GM18517 (cell line): ENCODE results near the gene FAM120B.

Source experiments
- ATAC-seq: cut with Tn5 transposase; IDR thresholded peaks from one replicate; pipeline ENCODE4 v1.9.1; 2021; ENCODE audit warnings: mild to moderate bottlenecking, moderate library complexity; ENCODE audit not compliant: unreplicated experiment

Gene FAM120B

DNA sequence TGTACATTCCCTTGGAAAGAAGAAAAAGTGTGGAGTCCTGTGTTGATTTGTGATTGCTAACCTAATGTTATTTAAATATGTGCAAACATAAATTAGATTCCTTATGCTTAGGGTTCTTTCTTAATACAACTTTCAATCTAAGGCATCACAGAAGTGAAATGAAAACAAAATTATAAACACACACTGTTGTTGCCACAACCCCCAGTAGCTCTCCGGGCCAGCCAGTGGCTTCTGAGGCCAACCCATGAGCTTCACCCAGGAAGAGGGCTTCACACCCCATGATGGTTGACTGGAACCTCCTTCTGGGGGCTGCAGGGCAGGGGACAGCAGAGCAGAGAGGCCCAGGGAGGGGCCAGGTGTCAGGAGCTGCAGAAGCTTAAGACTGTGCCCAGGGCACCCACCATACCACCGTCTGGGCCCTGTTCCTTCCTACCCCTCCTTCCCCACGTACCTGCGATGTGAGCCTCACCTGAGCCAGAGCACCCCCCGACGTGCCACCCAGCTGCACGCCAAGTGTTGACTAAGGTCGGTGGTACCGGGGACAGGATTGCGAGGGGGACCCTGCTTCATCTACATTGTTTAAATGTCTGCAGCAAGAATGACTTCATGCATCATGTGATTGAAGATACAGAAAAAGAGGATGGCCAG is 110.5 kb downstream of the FAM120B start:
- ATAC-seq = no peak

DNA sequence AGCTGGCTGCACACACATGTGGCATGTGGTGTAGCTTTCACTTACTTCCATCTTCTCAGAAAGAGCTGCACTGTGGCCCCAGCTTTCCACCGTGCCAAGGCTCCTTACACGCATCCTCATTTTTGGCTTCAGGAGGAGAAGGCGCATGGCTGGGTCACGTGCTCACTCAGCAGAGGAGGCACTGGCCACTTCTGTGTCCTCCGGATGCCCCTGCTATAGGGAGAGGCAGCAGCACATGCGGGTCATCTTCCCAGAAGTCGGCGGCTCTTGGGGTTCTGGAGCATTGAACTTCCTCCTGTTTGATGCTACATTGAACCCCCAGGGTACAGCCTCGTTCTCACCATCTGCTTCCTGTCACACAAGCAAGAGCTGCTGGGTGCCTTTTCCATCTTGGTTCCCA is 111.3 kb downstream of the FAM120B start:
- ATAC-seq = no peak

DNA sequence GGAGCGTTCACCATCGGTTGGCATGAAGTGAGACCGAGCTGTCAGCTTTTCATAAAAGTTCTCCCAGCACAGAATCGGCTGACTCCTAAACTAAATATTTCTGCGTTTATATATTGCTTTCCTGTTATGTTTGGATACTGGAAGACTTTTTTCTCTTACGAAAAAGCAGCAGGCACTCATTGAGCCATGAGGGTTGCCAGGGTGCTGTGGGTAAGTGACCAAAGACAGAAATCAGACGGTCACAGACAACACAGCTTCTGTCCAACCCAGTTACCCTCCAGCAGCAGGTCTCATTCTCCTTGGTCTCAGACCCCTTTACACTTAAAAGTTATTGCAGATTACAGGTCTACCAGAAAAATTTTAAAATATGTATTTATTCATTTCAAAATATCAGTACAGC is 113.7 kb downstream of the FAM120B start:
- ATAC-seq = no peak

DNA sequence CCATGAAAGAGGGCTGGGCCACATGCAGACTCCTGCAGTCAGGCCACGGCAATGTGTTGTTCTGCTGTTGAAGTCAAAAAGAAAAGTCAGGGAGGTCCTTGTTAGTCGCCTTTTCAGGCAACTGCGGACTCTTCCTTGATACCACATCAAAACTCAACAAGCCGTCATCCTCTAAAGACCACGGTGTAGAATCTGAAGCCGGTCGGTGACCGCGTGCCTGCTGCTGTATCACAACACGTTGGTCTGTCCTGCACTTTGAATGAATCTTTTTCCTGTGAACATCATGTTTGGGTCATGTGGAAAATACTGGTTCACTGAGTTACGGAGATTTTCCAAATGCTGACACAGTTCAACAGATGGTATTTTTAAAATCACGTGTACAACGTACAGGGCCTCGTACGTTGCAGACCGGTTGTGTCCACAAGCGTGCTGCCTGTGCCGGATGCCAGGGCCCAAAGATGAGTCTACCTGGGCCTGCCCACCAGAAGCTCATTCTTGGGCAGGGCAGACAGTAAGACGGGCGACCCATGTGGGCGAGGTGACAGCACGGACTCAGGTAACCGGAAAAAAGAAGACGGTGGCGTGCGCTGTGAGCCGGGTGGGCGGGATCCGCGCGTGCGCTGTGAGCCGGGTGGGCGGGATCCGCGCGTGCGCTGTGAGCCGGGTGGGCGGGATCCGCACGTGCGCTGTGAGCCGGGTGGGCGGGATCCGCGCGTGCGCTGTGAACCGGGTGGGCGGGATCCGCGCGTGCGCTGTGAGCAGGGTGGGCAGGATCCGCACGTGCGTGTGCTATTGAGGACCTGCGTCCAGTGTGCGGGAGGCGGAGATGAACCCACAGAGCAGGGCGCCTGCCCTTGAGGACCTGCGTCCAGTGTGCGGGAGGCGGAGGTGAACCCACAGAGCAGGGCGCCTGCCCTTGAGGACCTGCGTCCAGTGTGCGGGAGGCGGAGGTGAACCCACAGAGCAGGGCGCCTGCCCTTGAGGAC is 114.5 kb downstream of the FAM120B start:
- ATAC-seq = no peak

DNA sequence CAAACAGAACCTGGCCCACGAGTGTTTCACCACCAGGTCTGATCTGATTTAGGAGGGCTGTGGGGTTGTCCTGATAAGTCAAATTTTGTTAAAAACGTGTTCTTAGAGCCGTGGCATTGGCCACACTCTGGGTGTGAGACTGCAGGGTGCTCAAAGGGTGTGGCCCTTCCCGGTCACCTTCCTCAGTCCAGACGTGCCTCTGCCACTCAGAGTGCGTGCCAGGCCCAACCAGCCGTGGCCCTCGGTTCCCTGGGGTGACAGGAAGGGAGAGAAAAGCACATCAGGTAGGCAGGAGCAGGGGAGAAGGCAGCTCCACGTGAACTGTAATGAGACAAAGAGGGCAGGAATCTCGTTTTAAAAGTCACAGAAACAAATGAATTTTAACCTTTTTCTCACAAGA is 115.4 kb downstream of the FAM120B start:
- ATAC-seq = no peak

DNA sequence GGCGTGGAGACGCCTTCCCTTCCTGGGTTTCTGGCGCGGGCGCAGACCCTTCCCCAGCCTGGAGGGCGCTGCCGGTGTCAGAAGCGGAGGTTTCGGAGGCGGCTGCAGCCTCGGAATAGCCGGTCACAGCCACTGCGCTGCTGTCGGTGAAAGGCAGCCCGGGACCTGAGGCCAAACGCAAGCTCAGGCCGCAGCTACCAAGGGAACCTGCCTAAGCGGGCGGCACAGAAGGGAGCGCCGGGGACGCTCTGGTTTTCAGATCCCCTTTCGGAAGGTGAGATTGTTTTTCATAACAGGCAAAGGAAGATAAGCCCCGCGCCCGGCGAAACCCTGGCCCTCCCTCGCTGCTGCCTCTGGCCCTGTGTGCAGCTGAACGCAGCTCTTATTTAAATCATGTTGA is 116.5 kb downstream of the FAM120B start:
- ATAC-seq = no peak

DNA sequence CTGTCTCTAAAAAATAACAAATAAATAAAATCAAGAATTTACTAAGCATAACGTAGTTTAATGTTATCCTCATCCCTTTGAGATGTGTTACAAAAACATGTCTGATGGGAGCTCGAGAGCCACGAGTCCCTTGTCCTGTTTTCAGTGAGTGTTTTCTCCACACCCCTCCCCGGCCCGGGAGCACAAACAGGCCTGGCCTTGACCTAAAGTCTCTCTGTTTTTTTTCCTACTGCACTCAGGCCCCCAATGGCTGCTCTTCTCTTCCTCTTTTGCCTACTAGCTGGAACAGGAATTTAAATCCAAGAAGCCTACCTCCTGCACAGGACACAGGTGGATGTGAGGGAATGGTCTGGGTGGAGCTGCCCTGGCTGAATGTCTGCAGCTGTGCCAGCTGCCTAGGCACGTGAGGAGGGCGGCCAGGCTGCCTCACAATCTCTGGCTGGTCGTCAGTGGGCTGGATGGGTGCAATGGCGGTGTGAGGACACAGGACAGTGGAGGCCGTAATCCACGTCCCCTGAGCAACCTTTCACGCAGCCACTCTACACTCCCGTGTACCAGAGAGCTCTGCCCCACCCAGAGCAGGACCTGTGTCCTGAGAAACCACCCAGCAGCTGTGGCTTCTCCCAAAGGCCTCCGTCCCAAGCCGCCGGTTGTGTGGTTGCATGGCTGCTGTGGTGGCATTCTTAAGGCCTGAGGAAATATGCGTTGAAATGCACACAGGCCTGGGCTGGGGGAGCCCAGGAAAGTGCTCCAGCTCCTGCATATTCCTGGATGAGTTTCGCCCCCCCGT is 117.5 kb downstream of the FAM120B start:
- no peak for ATAC-seq

DNA sequence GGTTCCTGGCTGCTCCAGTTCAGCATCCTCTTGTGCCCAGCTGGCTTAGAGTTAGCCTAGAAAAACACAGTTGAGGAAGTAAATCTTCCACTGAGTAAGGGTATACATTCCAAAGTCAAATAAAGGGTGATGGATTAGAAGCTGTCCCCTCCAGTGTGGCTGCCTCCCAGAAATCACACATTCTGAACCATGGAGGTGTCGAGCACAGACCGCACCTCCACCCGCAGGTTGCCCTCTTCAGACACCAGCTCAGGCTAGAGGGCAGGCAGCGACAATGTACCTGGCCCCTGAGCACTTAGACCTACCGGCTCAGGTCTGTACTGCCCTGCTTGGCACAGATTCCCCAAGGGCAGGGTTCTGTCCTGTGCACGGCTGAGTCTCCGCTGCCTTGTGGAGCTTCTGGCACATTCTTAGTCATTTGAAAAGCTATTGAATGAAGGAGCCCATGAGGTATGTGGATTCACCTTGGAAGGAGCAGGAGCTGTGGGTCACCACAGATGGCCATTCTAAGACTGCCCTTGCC is 118.1 kb downstream of the FAM120B start:
- no peak for ATAC-seq

DNA sequence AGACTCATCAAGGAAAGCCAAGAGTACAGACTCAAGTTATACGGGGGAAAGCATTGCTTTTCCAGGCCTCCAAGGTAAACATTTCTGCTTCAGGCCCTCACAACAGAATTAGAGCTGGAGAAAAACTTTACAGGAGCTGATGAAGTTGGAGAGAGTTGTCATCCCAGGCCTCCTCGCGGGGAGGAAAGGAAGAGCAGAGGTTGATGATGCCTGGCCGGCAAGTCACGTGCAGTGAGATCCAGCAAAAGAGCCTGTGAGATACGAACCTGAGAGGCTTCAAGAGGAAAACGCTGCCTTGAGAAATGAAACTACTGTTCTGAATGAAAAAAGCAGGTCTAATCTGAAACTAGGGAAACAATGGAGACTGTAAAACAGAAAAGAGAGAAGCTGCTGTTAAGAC is 122.9 kb downstream of the FAM120B start:
- no peak for ATAC-seq

DNA sequence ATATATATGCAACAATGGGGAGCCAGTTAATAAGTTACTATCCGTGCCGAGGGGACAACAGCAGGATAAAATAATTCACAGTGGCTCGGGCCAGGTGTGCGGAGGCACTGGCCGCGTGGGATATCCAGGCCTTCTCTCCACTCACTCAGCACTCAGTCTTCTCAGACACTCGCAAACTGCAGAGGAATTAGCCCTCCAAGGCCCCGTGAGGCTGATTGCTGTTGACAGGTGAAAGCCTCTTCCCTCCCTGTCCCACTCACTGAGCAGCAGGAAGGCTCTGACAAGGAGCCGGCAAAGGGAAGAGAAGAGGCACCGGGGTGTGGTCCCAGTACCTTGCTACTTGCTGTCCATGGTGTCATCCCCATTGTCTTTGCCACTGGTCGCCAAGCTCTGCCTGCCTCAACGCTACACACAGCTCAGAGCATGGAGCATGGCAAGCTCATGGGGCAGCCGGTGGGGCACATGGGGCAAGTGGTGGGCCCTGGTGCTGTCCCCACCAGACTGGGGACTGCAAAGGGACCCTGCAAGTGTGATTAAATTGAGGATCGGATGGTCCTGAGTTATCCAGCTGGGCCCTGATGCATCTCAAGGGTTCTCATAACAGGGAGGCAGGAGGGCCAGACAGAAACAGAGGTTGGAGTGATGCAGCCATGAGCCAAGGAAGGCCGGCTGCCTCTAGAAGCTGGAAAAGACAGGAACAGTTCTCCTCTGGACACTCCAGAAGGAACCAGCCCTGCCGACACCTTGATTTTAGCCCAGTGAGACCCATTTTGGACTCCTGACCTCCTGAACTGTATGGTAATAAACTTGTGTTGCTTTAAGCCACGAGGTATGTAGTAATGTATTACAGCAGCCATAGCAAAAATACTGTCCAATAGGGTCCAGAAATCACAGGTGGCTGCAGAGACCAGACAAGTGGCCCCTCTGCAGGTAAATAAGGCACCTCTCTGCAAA is 126.9 kb downstream of the FAM120B start:
- no peak for ATAC-seq

DNA sequence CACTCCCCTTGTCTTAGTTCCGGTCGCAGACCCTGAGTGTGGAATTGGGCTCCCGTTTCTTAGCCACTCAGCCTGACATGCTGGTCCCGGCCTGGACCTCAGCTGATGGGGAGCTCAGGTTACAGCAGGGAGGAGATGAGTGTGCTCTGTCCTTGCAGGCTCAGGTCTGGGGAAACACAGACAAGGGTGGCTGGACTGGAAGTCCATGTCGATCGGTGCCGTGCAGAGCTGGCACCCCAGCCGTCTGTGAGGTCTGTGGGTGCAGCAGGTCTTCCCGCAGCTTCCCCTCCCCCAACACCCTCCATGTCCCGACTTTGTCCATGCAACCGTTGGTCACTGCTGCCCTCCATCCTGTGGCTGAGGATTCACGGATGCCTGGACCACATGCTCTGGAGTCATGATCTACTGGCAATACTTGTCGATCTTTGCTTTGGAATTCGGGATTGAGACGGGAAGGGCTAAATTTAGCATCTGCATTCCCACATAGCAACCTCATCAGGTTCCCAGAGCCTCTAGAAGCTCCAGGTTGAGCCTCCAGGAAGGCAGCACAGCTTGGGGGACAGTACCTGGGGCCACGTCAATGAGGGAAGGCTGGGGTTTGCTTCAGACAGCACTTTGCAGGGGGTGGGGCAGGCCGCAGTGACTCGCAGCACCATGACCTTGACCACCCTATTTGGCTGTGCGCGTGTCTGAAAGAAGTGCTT is 127.7 kb downstream of the FAM120B start:
- ATAC-seq = no peak

DNA sequence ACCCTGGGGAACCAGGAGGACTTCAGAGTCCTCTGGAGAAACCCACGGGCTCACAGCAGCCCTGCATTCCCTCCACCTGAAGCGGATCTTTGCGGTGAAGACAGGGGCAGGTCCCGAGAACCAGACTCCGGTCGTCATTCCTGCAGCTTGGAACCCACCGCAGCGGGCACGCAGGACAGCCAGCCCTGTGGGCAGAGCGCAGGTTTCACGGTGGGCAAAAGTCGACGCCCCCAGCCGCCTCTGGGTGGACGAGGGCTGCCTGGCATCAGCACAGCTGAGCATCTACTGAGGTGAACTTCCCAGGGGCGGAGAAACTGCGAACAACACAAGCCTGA is 128.2 kb downstream of the FAM120B start:
- no peak for ATAC-seq

DNA sequence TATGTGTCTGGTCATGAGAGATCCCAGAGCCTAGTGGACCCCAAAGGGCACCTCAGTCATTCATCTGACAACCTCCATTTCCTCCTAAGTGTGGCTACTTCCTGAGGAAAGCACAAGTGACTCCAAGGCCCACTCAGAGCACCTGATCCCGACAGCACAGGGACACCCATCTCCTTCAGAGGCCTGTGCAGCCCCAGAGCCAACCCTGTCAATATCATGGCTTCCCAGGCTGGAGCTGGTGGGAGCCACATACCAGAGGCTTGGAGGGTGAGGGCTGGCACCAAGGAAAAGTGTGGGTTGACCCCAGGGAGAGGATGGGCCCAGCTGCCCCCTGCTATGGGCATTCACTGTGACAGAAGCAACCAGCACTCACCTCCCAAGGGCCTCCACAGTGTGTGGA is 129.2 kb downstream of the FAM120B start:
- ATAC-seq = no peak

DNA sequence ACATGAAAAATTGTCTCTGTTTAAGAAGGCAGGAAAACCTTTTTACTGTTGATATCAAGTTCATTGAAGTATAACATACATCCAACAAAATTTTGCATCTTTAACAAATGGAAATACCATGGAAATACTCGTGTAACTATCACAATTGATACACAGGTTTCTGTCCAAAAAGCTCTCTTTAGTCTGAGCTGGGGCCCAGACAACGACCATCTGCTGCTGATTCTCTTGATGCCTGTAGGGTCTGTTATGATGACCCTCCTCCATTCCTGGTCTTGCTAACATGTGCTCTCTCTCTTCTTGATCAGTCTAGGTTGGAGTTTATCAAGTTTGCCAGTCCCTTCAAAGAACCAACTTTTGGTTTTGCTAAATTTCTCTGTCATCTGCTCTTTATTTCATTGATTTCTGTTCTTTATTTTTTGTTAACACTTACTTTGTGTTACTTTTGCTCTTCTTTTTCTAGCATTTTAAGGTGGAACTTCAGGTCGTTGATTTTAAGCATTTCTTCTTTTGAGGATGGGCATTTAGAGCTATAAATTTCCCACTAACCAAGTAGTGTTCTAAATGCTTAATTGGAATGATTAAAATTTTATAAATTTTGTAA is 129.8 kb downstream of the FAM120B start:
- ATAC-seq = no peak

DNA sequence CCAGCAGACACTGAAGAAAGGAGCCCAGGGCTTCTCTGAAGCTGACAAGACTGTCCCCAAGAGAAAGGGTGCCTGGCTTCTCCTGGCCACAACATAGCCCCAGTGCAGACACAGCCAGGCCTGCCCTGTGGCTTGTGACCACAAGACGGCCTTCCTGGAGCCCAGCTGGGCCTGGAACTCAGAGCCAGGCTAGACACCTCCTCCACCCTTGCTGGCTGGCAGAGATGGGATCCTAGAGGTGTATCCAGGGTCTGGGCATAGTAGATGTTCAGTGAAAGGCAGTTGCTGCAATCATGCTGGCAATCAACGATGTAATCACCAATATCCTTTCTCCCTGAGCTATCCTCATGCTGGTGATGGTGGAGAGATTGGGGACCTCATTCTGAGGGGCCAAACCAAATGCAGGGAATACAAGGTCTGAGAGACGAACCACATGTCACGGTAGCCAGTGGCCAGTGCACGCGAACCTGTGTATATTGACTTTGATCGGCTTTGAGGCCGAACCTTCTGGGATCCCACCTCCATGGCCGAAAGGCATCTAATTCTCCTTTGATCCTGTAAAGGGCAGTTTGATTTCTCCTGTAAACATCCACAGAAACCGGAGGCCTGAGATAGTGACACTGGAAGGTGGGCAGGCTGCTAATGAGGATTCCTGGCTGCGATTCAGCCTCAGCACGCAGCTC is 131.3 kb downstream of the FAM120B start:
- ATAC-seq = no peak

DNA sequence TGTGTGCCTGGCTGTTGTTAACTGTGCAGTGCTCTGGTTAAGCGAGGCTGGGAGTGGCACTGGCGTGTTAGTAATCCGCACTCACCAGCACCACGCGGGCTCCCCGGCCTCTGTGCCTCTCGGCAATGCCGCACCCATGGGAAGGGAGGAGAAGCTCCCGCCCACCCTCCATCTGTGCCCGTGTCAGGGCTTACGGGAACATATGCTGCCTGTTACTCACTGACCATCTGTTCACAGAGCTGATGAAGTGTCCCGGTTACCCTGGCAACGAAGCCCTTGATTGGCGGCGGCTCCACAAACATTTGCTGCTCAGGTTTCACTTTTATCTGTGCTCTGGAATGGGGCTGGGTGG is 131.8 kb downstream of the FAM120B start:
- peak; percentile 91 for ATAC-seq

DNA sequence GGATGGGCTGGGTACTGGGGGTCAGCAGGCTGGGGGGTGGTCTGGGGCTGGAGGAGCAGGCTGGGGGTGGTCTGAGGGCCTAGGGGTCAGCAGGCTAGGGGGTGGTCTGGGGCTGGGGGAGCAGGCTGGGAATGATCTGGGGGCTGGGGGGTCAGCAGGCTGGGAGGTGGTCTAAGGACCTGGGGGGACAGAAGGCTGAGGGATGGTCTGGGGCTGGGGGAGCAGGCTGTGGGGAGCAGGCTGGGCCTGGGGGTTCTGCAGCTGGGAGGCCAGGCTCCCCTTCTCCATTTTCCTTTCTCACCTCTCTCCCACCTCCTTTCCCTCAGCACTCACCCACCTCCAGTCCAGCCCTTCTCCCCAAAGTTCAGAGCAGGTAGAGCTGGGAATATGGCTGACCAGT is 132.3 kb downstream of the FAM120B start:
- no peak for ATAC-seq
